GM12878 (cell line): ENCODE measurements around the gene NCKAP5.

Experiments
- CBX3 ChIP-seq: fragments of 200-600 bp; sonication (generic); IDR thresholded peaks from 2 replicates; pipeline ENCODE4 v1.6.1; 2016; ENCODE audit warnings: low read depth, borderline replicate concordance
- CHD1 ChIP-seq: IDR thresholded peaks from 2 replicates; pipeline ENCODE4 v1.6.1; 2012; ENCODE audit warnings: low read depth, low read length, improper control_type of control experiment
- EZH2 ChIP-seq: IDR thresholded peaks from 2 replicates; pipeline ENCODE4 v1.6.1; 2012; ENCODE audit warnings: low read depth, mild to moderate bottlenecking, control low read depth, inconsistent platforms, low read length, borderline replicate concordance; ENCODE audit not compliant: control insufficient read depth
- GABPA ChIP-seq: IDR thresholded peaks from 2 replicates; pipeline ENCODE4 v1.6.1; 2014; ENCODE audit warnings: antibody characterized with exemption, low read depth, mild to moderate bottlenecking, inconsistent platforms
- PAX8 ChIP-seq: fragments of 450-650 bp; IDR thresholded peaks from 2 replicates; pipeline ENCODE4 v1.6.1; 2017; ENCODE audit warnings: mild to moderate bottlenecking, moderate library complexity

- TF ChIP-seq GABPA (no peak), PAX8 (no peak), CHD1 (no peak), CBX3 (no peak), EZH2 (no peak)
These were observed 897.0 kb downstream of the NCKAP5 start for GRCh38 chr2:132671151-132671835.
